Gastrocnemius medialis (tissue), 4 donors: ENCODE data around the gene PPP2R2C. TPM values are rescaled to one million over a fixed set of nuclear protein-coding genes. Genes with fewer than 3 reads are reported as not detected.

Experiments
- ATAC-seq, 2 donors: fragments of 150-250 bp; one replicate each; pipeline ENCODE4 v1.9.1; 2016
- DNase-seq, 2 donors: peaks; one replicate each; pipeline ENCODE4 v3.0.0-alpha.2; 2019
- H3K27ac ChIP-seq, 4 donors: fragments of 200-600 bp; sonication (generic); 1 replicate in 1 of 4; 2 replicates in 3 of 4; pipeline ENCODE4 v1.5.1; 2016 to 2018; ENCODE audit warnings: mild to moderate bottlenecking in 2 of 4, moderate library complexity in 1 of 4
- H3K27me3 ChIP-seq, 3 donors: fragments of 200-600 bp; sonication (generic) in 2 of 3; 1 replicate in 1 of 3; 2 replicates in 2 of 3; pipeline versions ENCODE4 v1.5.1 to v1.6.0; 2016 to 2019; ENCODE audit warnings: mild to moderate bottlenecking in 1 of 3, moderate library complexity in 1 of 3
- H3K36me3 ChIP-seq, 2 donors: fragments of 200-600 bp; sonication (generic) in 1 of 2; one replicate each; pipeline ENCODE4 v1.5.1; 2017 to 2018
- H3K4me1 ChIP-seq, 2 donors: fragments of 200-600 bp; sonication (generic) in 1 of 2; one replicate each; pipeline ENCODE4 v1.5.1; 2016 to 2017; ENCODE audit warnings: mild to moderate bottlenecking in 2 of 2
- H3K4me3 ChIP-seq, 4 donors: fragments of 200-600 bp; sonication (generic) in 3 of 4; 1 replicate in 1 of 4; 2 replicates in 3 of 4; pipeline ENCODE4 v1.5.1; 2016 to 2019; ENCODE audit warnings: mild to moderate bottlenecking in 2 of 4
- H3K9me3 ChIP-seq, 3 donors: fragments of 200-600 bp; sonication (generic) in 2 of 3; 1 replicate in 1 of 3; 2 replicates in 2 of 3; pipeline ENCODE4 v1.5.1; 2016 to 2019
- CTCF ChIP-seq, 5 experiments: fragments of 450-650 bp in 3 of 5; fragments of 200-600 bp in 2 of 5; sonication (generic) in 2 of 5; IDR thresholded peaks in 4 of 5; conservative IDR thresholded peaks in 1 of 5; 1 replicate in 4 of 5; 2 replicates in 1 of 5; pipeline ENCODE4 v1.5.1; 2016 to 2019; ENCODE audit warnings: antibody characterized with exemption in 5 of 5, mild to moderate bottlenecking in 3 of 5, moderate library complexity in 3 of 5
- POLR2A ChIP-seq, 2 donors: fragments of 450-650 bp; IDR thresholded peaks; one replicate each; pipeline ENCODE4 v1.6.1; 2017; ENCODE audit warnings: antibody characterized with exemption in 2 of 2, mild to moderate bottlenecking in 2 of 2, moderate library complexity in 2 of 2
- in situ Hi-C, 4 donors: fragments of 200-750 bp; cut with MboI; loops; one replicate each; pipeline versions ENCODE4 v1.15.0 to v1.8.0; 2017; ENCODE audit warnings: low sequenced_read_pairs in 4 of 4
- intact Hi-C: fragments of 100-400 bp; cut with DNase I; formaldehyde crosslinking; loops from one replicate; pipeline ENCODE4 v1.15.1; 2023; ENCODE audit warnings: low total_unique reads
- total RNA-seq, 4 donors: library from RNA; depleted of rRNA; stranded (reverse); fragments of >200 nt; gene quantifications; one replicate each; pipeline versions ENCODE4 v1.1.0 to v1.2.3, GENCODE V29; 2016

The PPP2R2C gene
- total RNA-seq, 4 donors from 2014 or later = 0.44 to 2.7 (median 0.62) TPM

- no peaks in the 10 kb centered on the region for H3K9me3 ChIP-seq
- no peaks in the 10 kb centered on the region for H3K4me1 ChIP-seq
- no peaks in the 10 kb centered on the region for H3K36me3 ChIP-seq
- no peak for TF ChIP-seq CTCF (IDR thresholded peaks at IDR 0.05 in 4 of 5, conservative IDR thresholded peaks at IDR 0.05 in 1 of 5)
- TF ChIP-seq POLR2A (IDR thresholded peaks at IDR 0.05) = no peak
- intact Hi-C loops (no loop called here), in situ Hi-C loops (no loop called here)
- peaks cover 12 to 29% (median 14%) of the 10 kb centered on the region in 3 donors for H3K27me3 ChIP-seq
- H3K4me3 ChIP-seq = no peak overlapping the region
- DNase-seq (no peak), ATAC-seq (no peak)
- H3K27ac ChIP-seq = no peak overlapping the region
Measured at GRCh38 chr4:6408263-6408662, 64.2 kb downstream of the PPP2R2C start.

- intact Hi-C loops (no loop called here), in situ Hi-C loops (no loop called here)
- no peaks in the 10 kb centered on the region for H3K4me1 ChIP-seq
- H3K4me3 ChIP-seq = no peak overlapping the region
- peaks cover 31 to 45% (median 36%) of the 10 kb centered on the region in 3 donors for H3K27me3 ChIP-seq
- no peak for DNase-seq
- no peak for ATAC-seq
- H3K36me3 ChIP-seq = no peaks in the 10 kb centered on the region
- TF ChIP-seq CTCF (IDR thresholded peaks at IDR 0.05 in 4 of 5, conservative IDR thresholded peaks at IDR 0.05 in 1 of 5) (no peak), POLR2A (IDR thresholded peaks at IDR 0.05) (no peak)
- no peaks in the 10 kb centered on the region for H3K9me3 ChIP-seq
- no peak overlapping the region for H3K27ac ChIP-seq
Measured at GRCh38 chr4:6405397-6405706, 67.1 kb downstream of the PPP2R2C start.

GRCh38 chr4:6404611-6405396 lies 67.6 kb downstream of the PPP2R2C start:
- Histone ChIP-seq H3K36me3 (no peaks in the 10 kb centered on the region), H3K27me3 (peaks cover 31 to 46% (median 37%) of the 10 kb centered on the region in 3 donors), H3K27ac (no peak overlapping the region), H3K4me3 (no peak overlapping the region), H3K4me1 (no peaks in the 10 kb centered on the region), H3K9me3 (no peaks in the 10 kb centered on the region)
- no peak for TF ChIP-seq POLR2A (IDR thresholded peaks at IDR 0.05)
- no peak for TF ChIP-seq CTCF (IDR thresholded peaks at IDR 0.05 in 4 of 5, conservative IDR thresholded peaks at IDR 0.05 in 1 of 5)
- no peak for DNase-seq
- in situ Hi-C loops = no loop called here
- ATAC-seq = no peak
- intact Hi-C loops = no loop called here

- no peaks in the 10 kb centered on the region for H3K4me1 ChIP-seq
- in situ Hi-C loops = no loop called here
- DNase-seq (no peak), ATAC-seq (no peak)
- TF ChIP-seq CTCF (IDR thresholded peaks at IDR 0.05 in 4 of 5, conservative IDR thresholded peaks at IDR 0.05 in 1 of 5) = no peak
- no peak for TF ChIP-seq POLR2A (IDR thresholded peaks at IDR 0.05)
- H3K4me3 ChIP-seq = no peak overlapping the region
- no peaks in the 10 kb centered on the region for H3K36me3 ChIP-seq
- H3K27ac ChIP-seq = no peak overlapping the region
- H3K9me3 ChIP-seq = no peaks in the 10 kb centered on the region
- intact Hi-C loops = no loop called here
- peaks cover 31 to 48% (median 45%) of the 10 kb centered on the region in 3 donors for H3K27me3 ChIP-seq
Measured at GRCh38 chr4:6403400-6403685, 69.1 kb downstream of the PPP2R2C start.
